Stimulated activated CD8-positive, alpha-beta memory T cell treated with anti-CD3 and anti-CD28 coated beads, Interleukin-4, amount 100 ng/mL, for 48 hours (primary cell): ENCODE measurements around the gene NEK6.
"Not testable (repeated sequence)": the region's sequence is repeated elsewhere in the genome, so short reads cannot be mapped to it uniquely, and the experiment has no call there.

Experiments
- DNase-seq: peaks from one replicate; pipeline ENCODE4 v3.0.0-alpha.2; 2020

Gene NEK6

DNA sequence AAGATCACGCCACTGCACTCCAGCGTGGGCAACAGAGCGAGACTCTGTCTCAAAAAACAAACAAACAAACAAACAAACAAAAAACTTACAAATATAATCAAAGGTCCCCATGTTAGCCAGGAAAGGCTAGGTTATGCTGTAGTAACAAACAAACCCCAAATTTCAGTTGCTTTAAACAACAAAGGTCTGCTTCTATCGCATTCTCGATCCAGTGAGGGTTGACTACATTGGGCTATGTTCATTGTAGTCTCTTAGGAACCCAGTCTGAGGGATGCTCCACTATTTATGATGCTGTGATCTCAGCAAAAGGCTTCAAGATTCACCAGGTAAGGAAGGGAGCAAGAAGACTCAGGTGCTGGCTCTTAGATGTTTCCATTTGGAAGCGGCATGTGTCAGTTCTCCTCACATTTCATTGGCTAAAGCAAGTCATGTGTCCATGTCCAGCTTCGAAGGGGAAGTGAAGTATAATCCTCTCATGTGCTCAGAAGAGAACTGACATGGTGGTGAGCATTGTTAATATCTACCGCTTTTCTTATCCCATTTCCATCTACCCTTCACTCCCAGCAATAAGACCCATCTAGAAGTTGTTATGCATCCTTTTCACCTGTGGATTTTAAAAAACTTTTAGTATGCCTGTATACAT is 26.5 kb upstream of the NEK6 start:
- no peak for DNase-seq

DNA sequence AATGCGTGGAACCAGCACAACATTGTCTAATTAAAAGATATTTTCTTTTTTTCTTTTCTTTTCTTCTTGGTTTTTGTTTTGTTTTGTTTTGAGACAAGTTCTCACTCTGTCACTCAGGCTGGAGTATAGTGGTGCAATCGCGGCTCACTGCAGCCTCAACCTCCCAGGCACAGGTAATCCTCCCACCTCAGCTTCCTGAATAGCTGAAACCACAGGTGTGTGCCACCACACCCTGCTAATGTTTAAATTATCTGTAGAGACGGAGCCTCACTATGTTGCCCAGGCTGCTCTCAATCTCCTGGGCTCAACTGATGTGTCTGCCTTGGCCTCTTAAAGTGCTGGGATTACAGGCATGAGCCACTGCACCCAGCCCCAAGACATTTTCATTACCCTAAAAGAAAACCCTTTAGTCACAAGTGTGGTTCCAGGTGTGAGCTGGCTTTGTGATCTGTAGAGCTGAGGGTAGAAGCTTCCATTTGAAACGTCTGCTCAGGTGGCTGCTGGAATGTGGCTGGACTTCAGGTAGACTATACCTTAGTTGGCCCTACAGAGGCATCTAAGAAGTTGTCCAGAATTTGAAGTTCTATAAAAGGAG is 19.1 kb upstream of the NEK6 start:
- DNase-seq = no peak

- DNase-seq = no peak
Observed at GRCh38 chr9:124239249-124240073, 18.3 kb upstream of the NEK6 start.

GRCh38 chr9:124242331-124243194 is 15.2 kb upstream of the NEK6 start:
- no peak for DNase-seq

DNA sequence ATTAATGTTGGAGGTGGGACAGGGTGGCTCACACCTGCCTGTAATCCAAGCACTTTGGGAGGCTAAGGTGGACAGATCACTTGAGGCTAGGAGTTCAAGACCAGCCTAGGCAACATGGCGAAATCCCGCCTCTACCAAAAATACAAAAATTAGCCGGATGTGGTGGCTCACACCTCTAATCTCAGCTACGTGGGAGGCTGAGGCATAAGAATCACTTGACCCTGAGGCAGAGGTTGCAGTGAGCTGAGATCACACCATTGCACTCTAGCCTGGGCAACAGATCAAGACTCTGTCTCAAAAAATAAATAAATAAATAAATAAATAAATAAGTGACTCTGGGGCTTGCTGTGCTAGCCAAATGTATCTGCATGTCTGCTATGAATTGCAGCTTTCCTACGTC is 10.4 kb upstream of the NEK6 start:
- not testable (repeated sequence) for DNase-seq

GRCh38 chr9:124248066-124248465 is 9.7 kb upstream of the NEK6 start:
- no peak for DNase-seq

DNA sequence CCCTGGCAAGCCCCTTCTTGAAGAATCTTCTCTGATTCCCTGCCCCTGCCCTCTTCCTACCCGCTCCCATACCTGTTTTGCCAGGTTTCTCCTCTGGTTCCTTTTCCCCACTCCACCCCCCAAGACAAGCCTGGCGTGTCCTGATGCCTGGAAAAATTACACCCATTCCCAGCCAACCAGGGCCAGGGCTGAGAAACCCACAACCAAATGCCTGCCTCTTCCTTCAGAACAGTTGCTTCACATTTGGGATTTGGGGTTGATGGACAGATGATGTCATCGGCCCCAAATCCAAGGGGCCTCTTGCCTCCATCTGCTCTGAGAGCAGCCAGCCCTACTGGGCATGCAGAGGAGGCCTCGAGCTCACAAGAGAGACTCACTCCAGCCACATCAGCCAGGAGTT is 8.8 kb upstream of the NEK6 start:
- DNase-seq = no peak

- no peak for DNase-seq
Observed at GRCh38 chr9:124251204-124251603, 6.5 kb upstream of the NEK6 start.

DNA sequence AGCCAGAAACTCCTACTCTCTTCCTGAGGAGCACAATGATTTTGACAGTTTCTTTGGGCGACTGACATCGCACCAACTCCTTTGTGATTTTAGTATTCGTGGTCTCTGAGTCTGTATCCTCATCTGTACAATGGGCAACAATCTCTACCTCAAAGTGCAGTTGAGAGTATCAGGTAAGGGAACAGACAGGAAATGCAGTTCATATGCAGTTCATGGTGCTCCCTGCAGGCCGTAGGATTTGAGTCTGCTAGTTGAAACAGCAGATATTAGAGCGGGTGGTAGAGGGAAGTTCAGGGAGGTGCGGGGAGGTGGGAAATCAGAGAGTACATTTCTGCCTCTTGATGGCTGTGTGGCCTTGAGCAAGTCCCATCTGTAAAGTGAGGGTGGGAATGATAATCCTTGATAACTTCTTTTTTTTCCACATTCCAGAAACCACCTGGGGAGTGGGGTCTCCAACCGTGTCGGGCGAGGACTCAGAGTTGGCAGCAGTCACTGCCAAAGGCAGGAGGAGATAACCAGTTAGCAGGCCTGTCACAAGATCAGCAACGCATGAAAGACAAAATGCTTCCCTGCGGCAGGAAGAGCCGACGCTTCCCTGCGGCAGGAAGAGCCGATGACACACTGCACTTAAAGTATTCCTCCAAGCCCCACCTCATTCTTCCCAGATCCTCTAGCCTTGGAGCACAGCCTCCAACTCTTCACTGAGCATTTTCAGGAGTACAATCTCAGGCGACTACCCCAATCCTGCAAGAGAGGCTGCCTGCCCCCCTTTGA is 6.0 kb upstream of the NEK6 start:
- DNase-seq = no peak

- not testable (repeated sequence) for DNase-seq
Observed at GRCh38 chr9:124252878-124253277, 4.9 kb upstream of the NEK6 start.

DNA sequence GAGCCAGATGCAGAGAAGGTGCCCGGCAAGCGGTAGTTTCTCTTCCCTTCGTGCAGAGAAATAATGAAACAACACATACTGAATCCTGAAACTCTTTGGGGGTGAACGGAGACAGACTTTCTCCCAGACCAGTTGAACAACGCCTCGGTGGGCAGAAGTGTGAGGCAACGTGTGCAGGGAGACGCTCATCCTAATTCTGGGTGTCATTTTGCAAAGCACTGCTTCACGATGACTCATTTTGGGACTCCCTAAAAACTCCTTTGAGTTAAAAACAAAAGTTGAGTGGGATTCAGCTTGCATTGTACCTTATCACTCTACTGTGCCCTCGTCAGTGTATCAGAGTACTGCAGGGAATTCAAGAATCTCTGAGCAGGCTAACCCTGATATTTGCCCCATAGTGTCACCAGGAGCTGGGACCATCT is 3.5 kb upstream of the NEK6 start:
- DNase-seq = peak; percentile 72

GRCh38 chr9:124255222-124255621 is 2.5 kb upstream of the NEK6 start:
- no peak for DNase-seq

- DNase-seq = no peak
Observed at GRCh38 chr9:124256517-124257069, 1.2 kb upstream of the NEK6 start.

- DNase-seq = no peak
Observed at GRCh38 chr9:124257070-124257843, 492 bp upstream of the NEK6 start.

DNA sequence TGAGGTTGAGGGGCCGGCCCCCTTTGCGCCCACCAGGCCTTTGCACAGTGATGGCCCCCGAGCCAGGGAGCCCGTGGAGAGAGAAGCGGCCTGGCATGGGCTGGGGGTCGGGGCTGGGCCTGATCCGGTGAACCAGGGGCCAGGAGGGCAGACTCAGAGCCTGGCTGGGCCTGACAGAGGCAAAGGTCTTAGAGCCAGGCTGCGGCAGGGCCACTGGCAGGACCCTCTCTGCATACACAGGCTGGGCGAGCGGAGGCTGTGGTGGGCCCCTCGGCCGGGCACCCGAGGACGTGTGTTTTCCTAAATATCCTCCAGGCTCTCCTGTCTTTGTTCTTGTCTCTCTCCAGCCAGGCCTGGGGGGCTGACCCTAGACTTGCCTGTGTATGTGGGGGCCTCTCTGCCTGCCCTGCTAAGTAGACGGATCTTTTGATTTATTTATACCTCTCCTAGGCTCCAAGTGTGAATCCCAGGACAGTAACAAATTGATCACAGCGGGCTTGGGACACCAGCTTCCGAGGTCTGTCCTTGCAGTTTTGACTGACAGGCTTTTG is 933 bp downstream of the NEK6 start:
- DNase-seq = peak; percentile 44

DNA sequence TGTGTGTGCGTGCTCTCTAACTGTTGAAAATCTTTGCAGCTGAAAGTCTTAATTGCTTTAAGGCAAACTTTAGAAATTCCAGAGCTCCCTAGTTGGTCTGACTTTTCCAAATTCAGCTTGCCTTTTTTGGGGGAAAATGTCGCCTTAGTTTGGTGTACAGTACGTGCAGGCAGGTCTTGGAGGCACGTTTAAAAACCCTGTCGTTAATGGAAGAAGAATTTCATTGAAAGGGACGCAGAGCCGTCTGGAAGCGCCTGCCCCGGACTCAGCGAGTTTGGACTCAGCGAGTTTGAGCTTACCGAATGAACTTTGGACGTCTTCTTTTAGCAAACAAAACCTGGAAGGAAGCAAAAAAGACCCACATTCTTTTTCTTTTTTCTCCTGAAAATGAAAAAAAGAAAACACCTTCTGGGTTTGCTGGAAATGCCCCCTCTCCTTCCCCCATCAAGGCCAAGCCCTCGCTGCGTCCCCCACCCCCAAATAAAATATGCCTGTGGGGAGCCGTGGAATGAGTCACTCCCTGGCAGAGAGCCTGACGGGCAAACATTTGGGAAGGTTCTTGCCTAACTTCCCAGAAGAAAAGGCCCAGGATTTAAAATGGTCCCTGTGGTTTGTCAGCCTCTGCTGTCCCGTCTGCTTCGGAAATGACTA is 1.5 kb downstream of the NEK6 start:
- DNase-seq = no peak

GRCh38 chr9:124260769-124261603 is 3.2 kb downstream of the NEK6 start:
- DNase-seq = no peak

DNA sequence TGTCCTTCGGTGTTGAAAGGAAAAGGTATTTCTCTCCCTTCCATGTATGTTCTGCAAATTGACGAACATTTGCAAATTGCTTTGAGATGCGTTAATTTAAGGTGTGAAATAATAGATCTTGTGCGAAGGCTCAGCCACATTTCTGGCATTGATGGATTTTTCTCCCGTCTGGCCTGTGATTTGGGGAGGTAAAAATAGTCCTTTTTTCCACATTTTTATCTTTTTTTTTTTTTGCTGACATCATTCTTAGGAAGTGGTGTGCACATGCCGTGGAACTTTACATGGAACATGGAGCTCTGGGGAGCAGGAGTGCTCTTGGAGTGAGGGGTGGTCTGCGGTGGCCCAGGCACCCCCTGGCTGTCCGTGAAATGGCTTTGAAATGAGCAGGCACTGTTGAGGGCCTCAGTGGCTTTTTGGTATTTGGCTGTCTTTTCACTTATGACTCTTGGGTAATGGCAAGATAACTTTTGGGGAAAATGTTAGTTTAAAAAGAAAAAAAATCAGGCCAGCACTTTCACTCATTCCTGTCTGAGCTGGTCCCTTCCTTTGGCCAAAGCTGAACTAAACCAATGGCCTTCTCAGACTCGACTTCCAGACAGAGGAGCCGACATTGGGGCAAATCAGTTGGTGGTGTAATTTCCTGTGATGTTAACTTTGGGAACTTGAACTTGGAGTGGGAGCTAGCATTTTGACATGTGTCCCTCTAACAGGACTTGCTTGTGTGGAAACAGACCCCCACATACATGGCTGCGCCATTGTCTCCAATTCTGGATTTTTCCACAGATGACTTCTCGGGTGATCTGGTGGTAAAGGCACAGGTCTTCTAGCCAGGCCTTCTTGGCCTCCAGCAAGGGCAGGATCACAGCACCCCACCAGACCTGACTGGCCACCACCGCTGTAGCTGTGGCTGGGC is 4.2 kb downstream of the NEK6 start:
- DNase-seq = no peak
